Measurements from ENCODE around the gene NCAPH2.

DNA sequence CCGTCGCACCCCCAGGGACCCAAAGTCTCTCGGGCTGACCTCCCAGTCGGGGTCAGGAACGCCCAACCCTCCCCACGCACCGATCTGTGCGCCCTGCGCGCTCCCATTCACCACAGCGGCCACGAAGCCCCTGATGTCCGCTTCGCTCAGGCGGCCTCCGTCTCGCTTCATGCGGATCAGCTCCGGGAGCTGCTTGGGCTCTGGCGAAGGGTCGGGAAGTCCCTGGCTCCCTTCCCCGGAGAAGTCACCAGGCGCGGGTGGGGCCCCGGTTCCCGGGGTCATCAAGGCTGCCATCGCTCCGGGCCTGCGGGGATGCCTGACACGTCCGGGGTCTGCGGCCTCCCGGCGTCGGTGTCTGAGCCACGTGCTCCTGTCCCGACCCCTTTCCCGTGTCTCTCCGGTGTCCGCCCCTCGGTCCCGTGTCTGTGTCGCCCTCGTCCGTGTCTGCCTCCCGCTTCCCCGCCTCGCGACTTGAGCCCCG lies 21.4 kb downstream of the NCAPH2 start:
- TF ChIP-seq, protein P1, sequence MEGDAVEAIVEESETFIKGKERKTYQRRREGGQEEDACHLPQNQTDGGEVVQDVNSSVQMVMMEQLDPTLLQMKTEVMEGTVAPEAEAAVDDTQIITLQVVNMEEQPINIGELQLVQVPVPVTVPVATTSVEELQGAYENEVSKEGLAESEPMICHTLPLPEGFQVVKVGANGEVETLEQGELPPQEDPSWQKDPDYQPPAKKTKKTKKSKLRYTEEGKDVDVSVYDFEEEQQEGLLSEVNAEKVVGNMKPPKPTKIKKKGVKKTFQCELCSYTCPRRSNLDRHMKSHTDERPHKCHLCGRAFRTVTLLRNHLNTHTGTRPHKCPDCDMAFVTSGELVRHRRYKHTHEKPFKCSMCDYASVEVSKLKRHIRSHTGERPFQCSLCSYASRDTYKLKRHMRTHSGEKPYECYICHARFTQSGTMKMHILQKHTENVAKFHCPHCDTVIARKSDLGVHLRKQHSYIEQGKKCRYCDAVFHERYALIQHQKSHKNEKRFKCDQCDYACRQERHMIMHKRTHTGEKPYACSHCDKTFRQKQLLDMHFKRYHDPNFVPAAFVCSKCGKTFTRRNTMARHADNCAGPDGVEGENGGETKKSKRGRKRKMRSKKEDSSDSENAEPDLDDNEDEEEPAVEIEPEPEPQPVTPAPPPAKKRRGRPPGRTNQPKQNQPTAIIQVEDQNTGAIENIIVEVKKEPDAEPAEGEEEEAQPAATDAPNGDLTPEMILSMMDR (IDR thresholded peaks at IDR 0.05): no peak
- no peak for TF ChIP-seq POLR2A (IDR thresholded peaks at IDR 0.05)
- TF ChIP-seq EP300 (IDR thresholded peaks at IDR 0.05): no peak

All from gastroesophageal sphincter (tissue), 3 donors.